K562 (cell line): ENCODE data around the gene POLR2L. TPM values are rescaled to one million over a fixed set of nuclear protein-coding genes. Genes with fewer than 3 reads are reported as not detected.

ENCODE experiments used
- IRF2 ChIP-seq: sonication (generic); formaldehyde crosslinking; IDR thresholded peaks from 2 replicates; pipeline ENCODE4 v1.8.1; 2022; ENCODE audit warnings: mild to moderate bottlenecking, missing genetic modification reagents
- MEF2D ChIP-seq: conservative IDR thresholded peaks from 2 replicates; pipeline ENCODE4 v1.6.1; 2016; ENCODE audit warnings: low read depth, missing genetic modification characterization, missing compliant biosample characterization
- PPARD ChIP-seq: fragments of 250-450 bp; sonication (Bioruptor Pico); IDR thresholded peaks from 2 replicates; pipeline ENCODE4 v1.8.0; 2022; ENCODE audit warnings: inconsistent platforms, mild to moderate bottlenecking, moderate library complexity
- SMAD1 ChIP-seq: fragments of 150-350 bp; IDR thresholded peaks from 2 replicates; pipeline ENCODE4 v1.6.1; 2014; ENCODE audit warnings: low read length, low read depth; ENCODE audit not compliant: partially characterized antibody
- TCF7L2 ChIP-seq: fragments of 150-350 bp; IDR thresholded peaks from 2 replicates; pipeline ENCODE4 v1.6.1; 2016; ENCODE audit warnings: low read depth, mild to moderate bottlenecking, low read length, moderate library complexity
- ZNF609 ChIP-seq: sonication (generic); formaldehyde crosslinking; IDR thresholded peaks from 2 replicates; pipeline ENCODE4 v1.8.1; 2023; ENCODE audit warnings: missing genetic modification reagents, mild to moderate bottlenecking, borderline replicate concordance
- polyA plus RNA-seq, 8 experiments: library from polyadenylated mRNA; depleted of rRNA in 4 of 8; stranded (reverse) in 5 of 8; unstranded in 3 of 8; fragments of >200 nt; fragmentation: Nextera tagmentation in 2 of 8; fragmentation: Illumina TruSeq in 1 of 8; extraction: Ambion mirVana in 2 of 8; extraction: Trizol in 1 of 8; gene quantifications; 2 replicates each; pipeline versions ENCODE4 v1.2.1 to v1.2.3, GENCODE V29; 2011 to 2014; ENCODE audit warnings: inconsistent platforms in 1 of 8, missing spikeins in 1 of 8
- total RNA-seq, 7 experiments: library from RNA; depleted of rRNA in 6 of 7; stranded (reverse); fragments of >200 nt in 6 of 7; fragmentation: Illumina TruSeq in 2 of 7; extraction: Trizol in 2 of 7; gene quantifications; 2 replicates each; pipeline versions ENCODE4 v1.2.1 to v1.2.3, GENCODE V29; 2011 to 2021; ENCODE audit warnings: low replicate concordance in 1 of 7
- TF ChIP-seq, protein P1 (sequence below): fragments of 250-450 bp; sonication (Bioruptor Pico); IDR thresholded peaks from 2 replicates; pipeline ENCODE4 v1.4.0; 2020
- TF ChIP-seq, protein P2 (sequence below), 2 experiments: fragments of 450-650 bp; IDR thresholded peaks; 2 replicates each; pipeline ENCODE4 v1.6.1; 2016; ENCODE audit warnings: mild to moderate bottlenecking in 2 of 2, borderline replicate concordance in 1 of 2, low read depth in 1 of 2, moderate library complexity in 1 of 2

The POLR2L gene
- total and polyA plus RNA-seq, 9 of the 15 experiments (the other 6 are each of a cell fraction or from before 2014, with no cell fraction given) = 38.3 to 688 (median 108) TPM

DNA sequence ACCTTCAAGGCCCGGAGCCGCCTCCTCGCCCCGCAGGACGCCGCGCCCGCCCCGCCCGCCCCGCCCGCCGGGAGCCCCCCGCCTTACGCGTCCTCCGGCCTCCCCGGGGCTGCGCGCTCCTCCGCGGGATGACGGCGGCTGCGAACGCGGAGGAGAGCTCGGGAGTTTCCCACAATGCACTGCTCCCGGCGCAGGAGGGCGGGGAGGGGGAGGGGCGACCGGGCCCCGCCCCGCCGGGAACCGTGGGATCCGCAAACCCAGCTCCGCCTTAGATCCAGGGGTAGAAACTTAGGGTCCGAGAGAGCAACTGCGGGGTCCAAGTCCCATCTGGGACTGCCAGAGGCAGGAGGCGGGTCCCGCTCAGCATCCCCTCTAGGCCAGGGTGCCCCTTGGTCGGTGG lies 52.4 kb downstream of the POLR2L start, which contains the start of gene CEND1 (continued):
- TF ChIP-seq, protein P1, sequence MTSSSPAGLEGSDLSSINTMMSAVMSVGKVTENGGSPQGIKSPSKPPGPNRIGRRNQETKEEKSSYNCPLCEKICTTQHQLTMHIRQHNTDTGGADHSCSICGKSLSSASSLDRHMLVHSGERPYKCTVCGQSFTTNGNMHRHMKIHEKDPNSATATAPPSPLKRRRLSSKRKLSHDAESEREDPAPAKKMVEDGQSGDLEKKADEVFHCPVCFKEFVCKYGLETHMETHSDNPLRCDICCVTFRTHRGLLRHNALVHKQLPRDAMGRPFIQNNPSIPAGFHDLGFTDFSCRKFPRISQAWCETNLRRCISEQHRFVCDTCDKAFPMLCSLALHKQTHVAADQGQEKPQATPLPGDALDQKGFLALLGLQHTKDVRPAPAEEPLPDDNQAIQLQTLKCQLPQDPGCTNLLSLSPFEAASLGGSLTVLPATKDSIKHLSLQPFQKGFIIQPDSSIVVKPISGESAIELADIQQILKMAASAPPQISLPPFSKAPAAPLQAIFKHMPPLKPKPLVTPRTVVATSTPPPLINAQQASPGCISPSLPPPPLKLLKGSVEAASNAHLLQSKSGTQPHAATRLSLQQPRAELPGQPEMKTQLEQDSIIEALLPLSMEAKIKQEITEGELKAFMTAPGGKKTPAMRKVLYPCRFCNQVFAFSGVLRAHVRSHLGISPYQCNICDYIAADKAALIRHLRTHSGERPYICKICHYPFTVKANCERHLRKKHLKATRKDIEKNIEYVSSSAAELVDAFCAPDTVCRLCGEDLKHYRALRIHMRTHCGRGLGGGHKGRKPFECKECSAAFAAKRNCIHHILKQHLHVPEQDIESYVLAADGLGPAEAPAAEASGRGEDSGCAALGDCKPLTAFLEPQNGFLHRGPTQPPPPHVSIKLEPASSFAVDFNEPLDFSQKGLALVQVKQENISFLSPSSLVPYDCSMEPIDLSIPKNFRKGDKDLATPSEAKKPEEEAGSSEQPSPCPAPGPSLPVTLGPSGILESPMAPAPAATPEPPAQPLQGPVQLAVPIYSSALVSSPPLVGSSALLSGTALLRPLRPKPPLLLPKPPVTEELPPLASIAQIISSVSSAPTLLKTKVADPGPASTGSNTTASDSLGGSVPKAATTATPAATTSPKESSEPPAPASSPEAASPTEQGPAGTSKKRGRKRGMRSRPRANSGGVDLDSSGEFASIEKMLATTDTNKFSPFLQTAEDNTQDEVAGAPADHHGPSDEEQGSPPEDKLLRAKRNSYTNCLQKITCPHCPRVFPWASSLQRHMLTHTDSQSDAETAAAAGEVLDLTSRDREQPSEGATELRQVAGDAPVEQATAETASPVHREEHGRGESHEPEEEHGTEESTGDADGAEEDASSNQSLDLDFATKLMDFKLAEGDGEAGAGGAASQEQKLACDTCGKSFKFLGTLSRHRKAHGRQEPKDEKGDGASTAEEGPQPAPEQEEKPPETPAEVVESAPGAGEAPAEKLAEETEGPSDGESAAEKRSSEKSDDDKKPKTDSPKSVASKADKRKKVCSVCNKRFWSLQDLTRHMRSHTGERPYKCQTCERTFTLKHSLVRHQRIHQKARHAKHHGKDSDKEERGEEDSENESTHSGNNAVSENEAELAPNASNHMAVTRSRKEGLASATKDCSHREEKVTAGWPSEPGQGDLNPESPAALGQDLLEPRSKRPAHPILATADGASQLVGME (CRISPR knock-in tag) = peak; percentile 95
- no peak for TF ChIP-seq TCF7L2
- TF ChIP-seq MEF2D (tag) = no peak
- no peak for TF ChIP-seq PPARD (CRISPR knock-in tag)
- TF ChIP-seq ZNF609 (CRISPR knock-in tag) = no peak
- TF ChIP-seq IRF2 (CRISPR knock-in tag) = no peak
- TF ChIP-seq SMAD1 = no peak
- TF ChIP-seq, protein P2, sequence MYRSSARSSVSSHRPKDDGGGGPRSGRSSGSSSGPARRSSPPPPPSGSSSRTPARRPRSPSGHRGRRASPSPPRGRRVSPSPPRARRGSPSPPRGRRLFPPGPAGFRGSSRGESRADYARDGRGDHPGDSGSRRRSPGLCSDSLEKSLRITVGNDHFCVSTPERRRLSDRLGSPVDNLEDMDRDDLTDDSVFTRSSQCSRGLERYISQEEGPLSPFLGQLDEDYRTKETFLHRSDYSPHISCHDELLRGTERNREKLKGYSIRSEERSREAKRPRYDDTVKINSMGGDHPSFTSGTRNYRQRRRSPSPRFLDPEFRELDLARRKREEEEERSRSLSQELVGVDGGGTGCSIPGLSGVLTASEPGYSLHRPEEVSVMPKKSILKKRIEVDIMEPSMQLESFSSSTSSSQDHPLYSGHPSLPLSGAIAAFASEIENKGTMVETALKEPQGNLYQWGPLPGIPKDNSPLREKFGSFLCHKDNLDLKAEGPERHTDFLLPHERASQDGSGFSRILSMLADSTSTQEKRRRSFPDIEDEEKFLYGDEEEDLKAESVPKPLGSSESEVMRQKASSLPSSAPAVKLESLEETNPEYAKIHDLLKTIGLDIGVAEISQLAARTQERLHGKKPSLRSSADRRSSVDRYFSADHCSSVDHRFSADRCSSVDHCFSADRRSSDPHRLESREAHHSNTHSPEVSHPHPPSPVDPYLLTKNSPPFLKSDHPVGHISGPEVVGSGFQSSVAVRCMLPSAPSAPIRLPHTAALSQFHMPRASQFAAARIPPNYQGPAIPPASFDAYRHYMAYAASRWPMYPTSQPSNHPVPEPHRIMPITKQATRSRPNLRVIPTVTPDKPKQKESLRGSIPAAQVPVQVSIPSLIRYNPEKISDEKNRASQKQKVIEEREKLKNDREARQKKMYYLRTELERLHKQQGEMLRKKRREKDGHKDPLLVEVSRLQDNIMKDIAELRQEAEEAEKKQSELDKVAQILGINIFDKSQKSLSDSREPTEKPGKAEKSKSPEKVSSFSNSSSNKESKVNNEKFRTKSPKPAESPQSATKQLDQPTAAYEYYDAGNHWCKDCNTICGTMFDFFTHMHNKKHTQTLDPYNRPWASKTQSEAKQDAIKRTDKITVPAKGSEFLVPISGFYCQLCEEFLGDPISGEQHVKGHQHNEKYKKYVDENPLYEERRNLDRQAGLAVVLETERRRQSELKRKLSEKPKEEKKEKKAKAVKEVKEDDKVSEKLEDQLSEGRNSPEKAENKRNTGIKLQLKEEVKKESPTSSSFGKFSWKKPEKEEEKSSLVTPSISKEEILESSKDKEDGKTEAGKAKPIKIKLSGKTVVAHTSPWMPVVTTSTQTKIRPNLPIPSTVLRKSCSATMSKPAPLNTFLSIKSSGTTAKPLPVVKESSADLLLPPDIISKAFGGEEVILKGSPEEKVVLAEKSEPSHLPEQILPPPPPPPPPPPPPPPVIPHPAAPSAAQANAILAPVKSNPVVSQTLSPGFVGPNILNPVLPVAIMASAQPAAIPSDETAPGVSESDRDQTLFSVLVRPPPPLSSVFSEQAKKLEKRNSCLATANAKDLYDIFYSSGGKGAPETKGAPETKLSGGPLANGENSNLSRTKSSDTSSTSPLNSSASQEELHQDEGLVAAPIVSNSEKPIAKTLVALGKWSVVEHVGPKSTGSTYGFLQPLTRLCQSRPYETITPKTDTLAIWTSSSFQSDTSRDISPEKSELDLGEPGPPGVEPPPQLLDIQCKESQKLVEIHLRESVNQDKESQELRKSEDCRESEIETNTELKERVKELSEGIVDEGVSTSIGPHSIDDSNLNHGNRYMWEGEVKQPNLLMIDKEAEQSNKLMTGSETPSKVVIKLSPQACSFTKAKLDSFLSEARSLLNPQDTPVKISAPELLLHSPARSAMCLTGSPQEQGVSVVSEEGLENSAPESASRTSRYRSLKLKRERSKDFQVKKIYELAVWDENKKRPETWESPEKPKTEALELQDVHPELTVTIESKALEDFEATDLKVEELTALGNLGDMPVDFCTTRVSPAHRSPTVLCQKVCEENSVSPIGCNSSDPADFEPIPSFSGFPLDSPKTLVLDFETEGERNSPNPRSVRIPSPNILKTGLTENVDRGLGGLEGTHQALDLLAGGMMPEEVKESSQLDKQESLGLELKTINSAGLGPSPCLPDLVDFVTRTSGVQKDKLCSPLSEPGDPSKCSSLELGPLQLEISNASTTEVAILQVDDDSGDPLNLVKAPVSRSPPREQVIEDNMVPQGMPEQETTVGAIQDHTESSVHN (IDR thresholded peaks at IDR 0.05; ENCODE audit: borderline replicate concordance in 1 of 2, low read depth in 1 of 2) = no peak
